H9 (cell line): Measurements from ENCODE around the gene TGFBRAP1. TPM values are rescaled to one million over a fixed set of nuclear protein-coding genes. Genes with fewer than 3 reads are reported as not detected.

ENCODE experiments used
- DNase-seq: peaks from one replicate; pipeline ENCODE4 v3.0.0-alpha.2; 2017
- H2AFZ ChIP-seq: one replicate; pipeline ENCODE4 v1.6.1; 2013; ENCODE audit warnings: mild to moderate bottlenecking, low read length, control low read depth, moderate library complexity
- H2AK5ac ChIP-seq: 2 replicates; pipeline ENCODE4 v1.6.1; 2013; ENCODE audit warnings: low read length, control low read depth, mixed read lengths; ENCODE audit not compliant: insufficient read length
- H2BK120ac ChIP-seq: one replicate; pipeline ENCODE4 v1.6.1; 2013; ENCODE audit warnings: low read depth, mild to moderate bottlenecking, low read length, control low read depth, inconsistent platforms; ENCODE audit not compliant: poor library complexity, severe bottlenecking
- H2BK12ac ChIP-seq: 2 replicates; pipeline ENCODE4 v1.6.1; 2013; ENCODE audit warnings: low read length, control low read depth, mixed read lengths, low read depth; ENCODE audit not compliant: insufficient read length
- H2BK15ac ChIP-seq: 2 replicates; pipeline ENCODE4 v1.6.1; 2013; ENCODE audit warnings: low read depth, low read length, control low read depth
- H2BK20ac ChIP-seq: one replicate; pipeline ENCODE4 v1.6.1; 2013; ENCODE audit warnings: low read depth, mild to moderate bottlenecking, low read length, control low read depth, inconsistent platforms; ENCODE audit not compliant: poor library complexity, severe bottlenecking
- H2BK5ac ChIP-seq: 2 replicates; pipeline ENCODE4 v1.6.1; 2013; ENCODE audit warnings: low read length, control low read depth, mixed read lengths; ENCODE audit not compliant: insufficient read length
- H3K14ac ChIP-seq: 2 replicates; pipeline ENCODE4 v1.6.1; 2013; ENCODE audit warnings: low read length, control low read depth; ENCODE audit not compliant: insufficient read depth
- H3K18ac ChIP-seq: 2 replicates; pipeline ENCODE4 v1.6.1; 2013; ENCODE audit warnings: low read depth, mild to moderate bottlenecking, mixed read lengths, low read length, control low read depth; ENCODE audit not compliant: insufficient read length
- H3K23ac ChIP-seq: 2 replicates; pipeline ENCODE4 v1.6.1; 2013; ENCODE audit warnings: low read length, control low read depth, mixed read lengths, low read depth; ENCODE audit not compliant: insufficient read length
- H3K23me2 ChIP-seq: 2 replicates; pipeline ENCODE4 v1.6.1; 2013; ENCODE audit warnings: low read depth, mild to moderate bottlenecking, mixed read lengths, low read length, control low read depth; ENCODE audit not compliant: insufficient read length, poor library complexity, severe bottlenecking
- H3K27ac ChIP-seq: 2 replicates; pipeline ENCODE4 v1.5.1; 2013; ENCODE audit warnings: low read length, control low read depth, mixed read lengths, low read depth; ENCODE audit not compliant: insufficient read length
- H3K27me3 ChIP-seq: 2 replicates; pipeline ENCODE4 v1.6.1; 2013; ENCODE audit warnings: low read length, control low read depth, inconsistent platforms; ENCODE audit not compliant: insufficient read depth
- H3K4ac ChIP-seq: 2 replicates; pipeline ENCODE4 v1.6.1; 2013; ENCODE audit warnings: low read depth, mild to moderate bottlenecking, control low read depth, inconsistent platforms, low read length, moderate library complexity
- H3K4me1 ChIP-seq: 2 replicates; pipeline ENCODE4 v1.6.1; 2013; ENCODE audit warnings: low read length, control low read depth, inconsistent platforms; ENCODE audit not compliant: insufficient read depth
- H3K4me2 ChIP-seq: 2 replicates; pipeline ENCODE4 v1.6.1; 2013; ENCODE audit warnings: low read length, control low read depth, mixed read lengths; ENCODE audit not compliant: insufficient read length, insufficient read depth
- H3K56ac ChIP-seq: 2 replicates; pipeline ENCODE4 v1.6.1; 2013; ENCODE audit warnings: low read depth, mild to moderate bottlenecking, mixed read lengths, low read length, control low read depth; ENCODE audit not compliant: insufficient read length
- H3K79me1 ChIP-seq: 2 replicates; pipeline ENCODE4 v1.6.1; 2013; ENCODE audit warnings: low read depth, mild to moderate bottlenecking, moderate library complexity, low read length, control low read depth, inconsistent platforms; ENCODE audit not compliant: insufficient read depth, poor library complexity, severe bottlenecking
- H3K79me2 ChIP-seq: 2 replicates; pipeline ENCODE4 v1.6.1; 2013; ENCODE audit warnings: low read length, control low read depth, inconsistent platforms; ENCODE audit not compliant: insufficient read depth
- H3K9ac ChIP-seq: 2 replicates; pipeline ENCODE4 v1.6.1; 2013; ENCODE audit warnings: low read length, control low read depth, mixed read lengths; ENCODE audit not compliant: insufficient read length; ENCODE audit errors: extremely low read depth
- H3K9me3 ChIP-seq: one replicate; pipeline ENCODE4 v1.6.1; 2013; ENCODE audit warnings: low read depth, low read length, inconsistent platforms; ENCODE audit not compliant: control insufficient read depth
- H3T11ph ChIP-seq: one replicate; pipeline ENCODE4 v1.6.1; 2013; ENCODE audit warnings: mild to moderate bottlenecking, low read length, control low read depth, inconsistent platforms
- H4K20me1 ChIP-seq: one replicate; pipeline ENCODE4 v1.6.1; 2013; ENCODE audit not compliant: control insufficient read depth, insufficient read length, insufficient read depth
- H4K5ac ChIP-seq: 2 replicates; pipeline ENCODE4 v1.6.1; 2013; ENCODE audit warnings: low read depth, mild to moderate bottlenecking, mixed read lengths, low read length, control low read depth; ENCODE audit not compliant: insufficient read length
- H4K8ac ChIP-seq: replicated peaks from 2 replicates; pipeline ENCODE4 v1.6.1; 2013; ENCODE audit warnings: low read length, control low read depth, mixed read lengths, low read depth; ENCODE audit not compliant: insufficient read length
- H4K91ac ChIP-seq: 2 replicates; pipeline ENCODE4 v1.6.1; 2013; ENCODE audit warnings: low read depth, mild to moderate bottlenecking, moderate library complexity, mixed read lengths, low read length, control low read depth; ENCODE audit not compliant: insufficient read length
- H3K27ac Mint-ChIP-seq, 3 experiments: 2 replicates in 2 of 3; 3 replicates in 1 of 3; pipeline ENCODE4 v1.8.0; 2020 to 2021; ENCODE audit warnings: mixed read lengths in 3 of 3, mild to moderate bottlenecking in 1 of 3, moderate library complexity in 1 of 3
- H3K27me3 Mint-ChIP-seq: 2 replicates; pipeline ENCODE4 v1.8.0; 2021; ENCODE audit warnings: low read depth, mild to moderate bottlenecking, moderate library complexity, mixed read lengths
- H3K36me3 Mint-ChIP-seq, 3 experiments: 2 replicates in 2 of 3; 3 replicates in 1 of 3; pipeline ENCODE4 v1.8.0; 2020 to 2021; ENCODE audit warnings: low read depth in 3 of 3, mixed read lengths in 3 of 3; ENCODE audit not compliant: insufficient read depth in 1 of 3
- H3K4me1 Mint-ChIP-seq, 2 experiments: 2 replicates each; pipeline ENCODE4 v1.8.0; 2020; ENCODE audit warnings: mixed read lengths in 2 of 2
- H3K4me3 Mint-ChIP-seq, 2 experiments: 2 replicates in 1 of 2; 3 replicates in 1 of 2; pipeline ENCODE4 v1.8.0; 2020 to 2021; ENCODE audit warnings: mild to moderate bottlenecking in 2 of 2, mixed read lengths in 2 of 2, moderate library complexity in 1 of 2
- H3K9me3 Mint-ChIP-seq, 2 experiments: 2 replicates in 1 of 2; 3 replicates in 1 of 2; pipeline ENCODE4 v1.8.0; 2020; ENCODE audit warnings: mild to moderate bottlenecking in 2 of 2, mixed read lengths in 2 of 2, moderate library complexity in 1 of 2
- CTCF ChIP-seq: fragments of 200-600 bp; sonication (generic); conservative IDR thresholded peaks from 3 replicates; pipeline ENCODE4 v1.8.0; 2021; ENCODE audit warnings: antibody characterized with exemption, mild to moderate bottlenecking
- WGBS: extraction: QIAGEN DNeasy Blood & Tissue Kit; methylation state at CpG from one replicate; pipeline ENCODE4 v1.1.7; 2013; ENCODE audit warnings: missing lambda C conversion rate, low lambda C conversion rate, mixed read lengths; ENCODE audit not compliant: insufficient read length; ENCODE audit errors: extremely low coverage; 5-methylcytosine and 5-hydroxymethylcytosine counted together
- total RNA-seq: library from RNA; stranded (reverse); gene quantifications from 2 replicates; pipeline ENCODE4 v1.2.1, GENCODE V29; 2021

TGFBRAP1 gene
- total RNA-seq, 1 experiment from 2014 or later, result 23.6 TPM

DNA sequence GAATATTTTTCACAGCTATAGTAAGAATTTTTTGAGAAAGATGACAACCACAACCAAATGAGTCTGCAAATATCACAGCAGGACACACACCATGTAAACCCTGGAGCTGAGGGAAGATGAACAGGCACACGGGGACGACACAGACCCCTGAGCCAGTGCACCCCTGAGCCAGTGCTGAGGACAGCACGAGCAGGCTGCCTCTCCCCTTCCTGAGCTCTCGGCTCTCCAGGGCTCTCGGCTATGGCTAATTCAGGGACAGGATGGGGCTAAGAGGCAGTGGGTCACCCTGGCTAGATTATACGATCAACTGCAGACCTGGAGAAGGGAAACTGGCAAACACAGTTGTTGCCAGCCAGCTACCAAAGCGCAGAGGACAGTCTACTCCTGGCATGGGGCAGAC is 41.4 kb downstream of the TGFBRAP1 start:
- no peak overlapping the region for H3K23ac ChIP-seq
- H3K23me2 ChIP-seq, result no peaks in the 10 kb centered on the region
- WGBS, result no CpG with 5 or more reads among the region's 7 CpGs
- H2AK5ac ChIP-seq, result no peak overlapping the region
- H3K4me2 ChIP-seq, result no peak overlapping the region
- Mint-ChIP-seq H3K27me3 (no peaks in the 10 kb centered on the region), H3K27ac (peak overlapping the region in 2 of 3 experiments; percentile 62 to 78; a peak in 2 of 7 replicates), H3K9me3 (no peaks in the 10 kb centered on the region), H3K36me3 (peaks cover 13 to 61% (median 19%) of the 10 kb centered on the region in 3 experiments; a peak in 6 of 7 replicates), H3K4me1 (0 out of 4 replicates have a peak, but pooled peaks cover 0 to 2% of the 10 kb centered on the region in 2 experiments), H3K4me3 (no peak overlapping the region)
- no peaks in the 10 kb centered on the region for H3K9me3 ChIP-seq
- H2BK12ac ChIP-seq, result no peak overlapping the region
- H3K56ac ChIP-seq, result no peak overlapping the region
- no peaks in the 10 kb centered on the region for H3K79me2 ChIP-seq
- no peaks in the 10 kb centered on the region for H4K20me1 ChIP-seq
- H3T11ph ChIP-seq, result no peak overlapping the region
- H3K27me3 ChIP-seq, result no peaks in the 10 kb centered on the region
- no peak overlapping the region for H4K5ac ChIP-seq
- no peak overlapping the region for H3K4ac ChIP-seq
- H3K14ac ChIP-seq, result no peak overlapping the region
- H3K4me1 ChIP-seq, result no peaks in the 10 kb centered on the region
- no peak for TF ChIP-seq CTCF
- no peak overlapping the region for H2AFZ ChIP-seq
- DNase-seq, result no peak
- no peak overlapping the region for H3K18ac ChIP-seq
- no peaks in the 10 kb centered on the region for H3K79me1 ChIP-seq
- no peak overlapping the region for H2BK5ac ChIP-seq
- no peak overlapping the region for H2BK120ac ChIP-seq
- no peak overlapping the region for H2BK20ac ChIP-seq
- H3K9ac ChIP-seq, result no peak overlapping the region
- H4K91ac ChIP-seq, result no peak overlapping the region
- H2BK15ac ChIP-seq, result no peak overlapping the region
- no peak overlapping the region for H3K27ac ChIP-seq
- no peak overlapping the region for H4K8ac ChIP-seq
